B cell (primary cell): ENCODE data around the gene INSIG2. TPM values are rescaled to one million over a fixed set of nuclear protein-coding genes. Genes with fewer than 3 reads are reported as not detected.

Source experiments
- ATAC-seq: fragments of 200-7000 bp; cut with Tn5 transposase; one replicate; pipeline ENCODE4 v1.10.0; 2021; ENCODE audit warnings: low read depth, mild to moderate bottlenecking, moderate number of reproducible peaks, moderate library complexity
- CTCF ChIA-PET: fragments of 350-600 bp; sonication (Branson Sonifier 250); formaldehyde crosslinking; loops from one replicate; lab custom pipeline; 2021; ENCODE audit warnings: antibody characterized with exemption, inconsistent platforms; lab: Charles Lee
- POLR2A ChIA-PET: fragments of 350-600 bp; sonication (Branson Sonifier 250); formaldehyde crosslinking; loops from one replicate; lab custom pipeline; 2021; ENCODE audit warnings: antibody characterized with exemption; lab: Charles Lee
- DNase-seq: peaks from one replicate; pipeline ENCODE4 v3.0.0; 2013
- H2AFZ ChIP-seq: 2 replicates; pipeline ENCODE4 v1.6.1; 2012; ENCODE audit warnings: mild to moderate bottlenecking, low read depth, low read length; ENCODE audit not compliant: insufficient read depth, poor library complexity, severe bottlenecking
- H3K27ac ChIP-seq, 2 donors: 1 replicate in 1 of 2; 2 replicates in 1 of 2; pipeline ENCODE4 v1.5.1; 2012 to 2013; ENCODE audit warnings: low read length in 2 of 2, mild to moderate bottlenecking in 2 of 2, moderate library complexity in 1 of 2
- H3K27me3 ChIP-seq, 4 experiments: fragments of 200-600 bp in 1 of 4; sonication (generic) in 1 of 4; replicated peaks in 1 of 4; 1 replicate in 2 of 4; 2 replicates in 2 of 4; pipeline versions ENCODE4 v1.6.1 to v1.7.0; 2013 to 2016; ENCODE audit warnings: low read length in 3 of 4, mild to moderate bottlenecking in 2 of 4, mixed read lengths in 1 of 4, moderate library complexity in 1 of 4; ENCODE audit not compliant: insufficient read depth in 4 of 4, control insufficient read depth in 3 of 4; ENCODE audit errors: control extremely low read depth in 1 of 4
- H3K36me3 ChIP-seq, 2 experiments: replicated peaks in 1 of 2; 1 replicate in 1 of 2; 2 replicates in 1 of 2; pipeline versions ENCODE4 v1.6.1 to v1.7.1; 2013; ENCODE audit warnings: low read length in 1 of 2; ENCODE audit not compliant: insufficient read depth in 2 of 2, control insufficient read depth in 1 of 2; ENCODE audit errors: control extremely low read depth in 1 of 2, extremely low read depth in 1 of 2
- H3K4me1 ChIP-seq, 2 donors: fragments of 200-600 bp in 1 of 2; sonication (generic) in 1 of 2; 1 replicate in 1 of 2; 2 replicates in 1 of 2; pipeline versions ENCODE4 v1.5.1 to v1.6.1; 2013 to 2017; ENCODE audit warnings: low read length in 2 of 2; ENCODE audit not compliant: control insufficient read depth in 2 of 2, insufficient read depth in 2 of 2
- H3K4me2 ChIP-seq: replicated peaks from 2 replicates; pipeline ENCODE3; 2012; ENCODE audit warnings: mild to moderate bottlenecking, low read depth, low read length; ENCODE audit not compliant: poor library complexity, severe bottlenecking
- H3K4me3 ChIP-seq, 5 experiments: fragments of 200-600 bp in 1 of 5; sonication (generic) in 1 of 5; 1 replicate in 3 of 5; 2 replicates in 2 of 5; pipeline versions ENCODE4 v1.5.1 to v1.7.0; 2011 to 2016; ENCODE audit warnings: low read length in 4 of 5, mild to moderate bottlenecking in 4 of 5, low read depth in 2 of 5, control low read depth in 1 of 5, moderate library complexity in 1 of 5; ENCODE audit not compliant: insufficient read depth in 1 of 5; ENCODE audit errors: control extremely low read depth in 1 of 5, extremely low read depth in 1 of 5
- H3K79me2 ChIP-seq: fragments of 200-600 bp; sonication (generic); one replicate; pipeline ENCODE4 v1.6.0; 2016; ENCODE audit warnings: low read length; ENCODE audit not compliant: control insufficient read depth, insufficient read depth
- H3K9ac ChIP-seq: fragments of 200-600 bp; sonication (generic); 2 replicates; pipeline ENCODE4 v1.6.1; 2017; ENCODE audit warnings: mild to moderate bottlenecking, low read length, moderate library complexity
- H3K9me3 ChIP-seq, 3 donors: one replicate each; pipeline versions ENCODE4 v1.6.1 to v1.7.1; 2013; ENCODE audit warnings: low read length in 2 of 3; ENCODE audit not compliant: control insufficient read depth in 2 of 3, insufficient read depth in 1 of 3; ENCODE audit errors: control extremely low read depth in 1 of 3
- H4K20me1 ChIP-seq: 2 replicates; pipeline ENCODE4 v1.6.0; 2012; ENCODE audit warnings: mild to moderate bottlenecking, low read length; ENCODE audit not compliant: insufficient read depth, control insufficient read depth, poor library complexity, severe bottlenecking
- H3K27ac Mint-ChIP-seq: one replicate; pipeline ENCODE4 v1.8.0; 2021; ENCODE audit warnings: mixed read lengths
- H3K27me3 Mint-ChIP-seq: one replicate; pipeline ENCODE4 v1.8.0; 2021; ENCODE audit warnings: mixed read lengths
- H3K4me1 Mint-ChIP-seq: one replicate; pipeline ENCODE4 v1.8.0; 2021; ENCODE audit warnings: mixed read lengths
- H3K4me3 Mint-ChIP-seq: one replicate; pipeline ENCODE4 v1.8.0; 2021; ENCODE audit warnings: mixed read lengths
- H3K9me3 Mint-ChIP-seq: one replicate; pipeline ENCODE4 v1.8.0; 2022; ENCODE audit warnings: mixed read lengths; ENCODE audit not compliant: insufficient read depth
- CTCF ChIP-seq: fragments of 200-600 bp; IDR thresholded peaks from one replicate; pipeline ENCODE4 v1.8.0; 2022; ENCODE audit warnings: antibody characterized with exemption, mild to moderate bottlenecking
- EZH2 ChIP-seq: IDR thresholded peaks from 2 replicates; pipeline ENCODE4 v1.6.1; 2012; ENCODE audit warnings: borderline replicate concordance, low read depth, mild to moderate bottlenecking, moderate library complexity, low read length; ENCODE audit not compliant: insufficient read depth, poor library complexity, severe bottlenecking
- WGBS: methylation state at CpG from one replicate; pipeline ENCODE4 v1.1.5; 2013; ENCODE audit warnings: missing lambda C conversion rate; ENCODE audit not compliant: insufficient coverage; 5-methylcytosine and 5-hydroxymethylcytosine counted together
- intact Hi-C: fragments of 100-400 bp; cut with micrococcal nuclease; formaldehyde crosslinking; loops from one replicate; pipeline ENCODE4 v1.10.0; 2022
- polyA plus RNA-seq: library from polyadenylated mRNA; depleted of rRNA; stranded (reverse); fragments of >200 nt; gene quantifications from 2 replicates; pipeline ENCODE4 v1.2.3, GENCODE V29; 2012
- total RNA-seq, 2 donors: library from RNA; stranded (reverse); fragments of 120-200 nt in 1 of 2; gene quantifications; 1 replicate in 1 of 2; 2 replicates in 1 of 2; pipeline versions ENCODE4 v1.2.3 to v1.2.4, GENCODE V29; 2013 to 2022

Gene INSIG2
- total and polyA plus RNA-seq, 2 donors (not counting 1 experiment from before 2014, with no cell fraction given), result 14.2 to 29.5 TPM

- Mint-ChIP-seq H3K4me1 (peaks cover 4% of the 10 kb centered on the region), H3K27me3 (peaks cover 26% of the 10 kb centered on the region), H3K27ac (no peak overlapping the region), H3K4me3 (no peak overlapping the region), H3K9me3 (no peaks in the 10 kb centered on the region)
- Histone ChIP-seq H3K79me2 (no peaks in the 10 kb centered on the region), H3K4me2 (no peak overlapping the region), H3K9me3 (peaks cover 0 to 1% (median 0%) of the 10 kb centered on the region in 3 donors), H3K27me3 (peaks cover 0 to 5% (median 0%) of the 10 kb centered on the region in 4 experiments), H3K27ac (no peak overlapping the region), H3K4me3 (no peak overlapping the region), H3K36me3 (no peaks in the 10 kb centered on the region), H3K4me1 (peaks cover 4 to 6% of the 10 kb centered on the region in 2 donors), H2AFZ (no peak overlapping the region), H3K9ac (no peak overlapping the region), H4K20me1 (no peaks in the 10 kb centered on the region)
- no peak for TF ChIP-seq EZH2
- no peak for TF ChIP-seq CTCF
- DNase-seq, result no peak
- 67% methylated on average over 1 of the region's 8 CpGs for WGBS
- CTCF ChIA-PET, result interaction anchor here (1.0 to 24.7 kb wide), 4 partner anchors 21 to 51 kb away, joined by 3 to 784 read pairs (median 46); no protein-coding TSS in a partner anchor
- POLR2A ChIA-PET, result no interaction called here
- intact Hi-C loops, result no loop called here
- ATAC-seq, result no peak
These were observed 22.3 kb upstream of the INSIG2 start for GRCh38 chr2:118065921-118066511.

- Mint-ChIP-seq H3K27ac (no peak overlapping the region), H3K4me3 (no peak overlapping the region), H3K4me1 (no peaks in the 10 kb centered on the region), H3K27me3 (peaks cover 72% of the 10 kb centered on the region), H3K9me3 (no peaks in the 10 kb centered on the region)
- no peak overlapping the region for H3K4me2 ChIP-seq
- peaks cover 0 to 1% (median 0%) of the 10 kb centered on the region in 3 donors for H3K9me3 ChIP-seq
- CTCF ChIA-PET, result interaction anchor here (0.9 to 3.6 kb wide), 5 partner anchors 9 to 31 kb away, joined by 3 to 24 read pairs (median 4); no protein-coding TSS in a partner anchor
- 100% methylated on average over 1 of the region's 9 CpGs for WGBS
- no peak for ATAC-seq
- H4K20me1 ChIP-seq, result no peaks in the 10 kb centered on the region
- H3K79me2 ChIP-seq, result no peaks in the 10 kb centered on the region
- no peak overlapping the region for H3K27ac ChIP-seq
- no peak overlapping the region for H2AFZ ChIP-seq
- peaks cover 0 to 10% (median 0%) of the 10 kb centered on the region in 4 experiments for H3K27me3 ChIP-seq
- no peaks in the 10 kb centered on the region for H3K4me1 ChIP-seq
- POLR2A ChIA-PET, result no interaction called here
- intact Hi-C loops, result loop anchor here (5.0 kb wide), 1 partner anchor 45 kb away; no protein-coding TSS in a partner anchor
- H3K9ac ChIP-seq, result no peak overlapping the region
- TF ChIP-seq EZH2 (no peak), CTCF (no peak)
- no peaks in the 10 kb centered on the region for H3K36me3 ChIP-seq
- no peak for DNase-seq
- no peak overlapping the region for H3K4me3 ChIP-seq
These were observed 10.5 kb upstream of the INSIG2 start for GRCh38 chr2:118077636-118078247.
